Uterus (tissue), 2 donors: Measurements from ENCODE around the gene HMGXB3.
"Not testable (repeated sequence)": the region's sequence is repeated elsewhere in the genome, so short reads cannot be mapped to it uniquely, and the experiment has no call there.

Experiments used
- POLR2A ChIP-seq, 2 donors: fragments of 450-650 bp; IDR thresholded peaks; one replicate each; pipeline ENCODE4 v1.6.1; 2016; ENCODE audit warnings: antibody characterized with exemption in 2 of 2, mild to moderate bottlenecking in 1 of 2, moderate library complexity in 1 of 2
- TF ChIP-seq, protein P1 (sequence below), 4 experiments: fragments of 200-600 bp in 2 of 4; fragments of 450-650 bp in 2 of 4; sonication (generic) in 2 of 4; IDR thresholded peaks; one replicate each; pipeline ENCODE4 v1.5.1; 2016 to 2019; ENCODE audit warnings: antibody characterized with exemption in 4 of 4, mild to moderate bottlenecking in 2 of 4, moderate library complexity in 1 of 4

DNA sequence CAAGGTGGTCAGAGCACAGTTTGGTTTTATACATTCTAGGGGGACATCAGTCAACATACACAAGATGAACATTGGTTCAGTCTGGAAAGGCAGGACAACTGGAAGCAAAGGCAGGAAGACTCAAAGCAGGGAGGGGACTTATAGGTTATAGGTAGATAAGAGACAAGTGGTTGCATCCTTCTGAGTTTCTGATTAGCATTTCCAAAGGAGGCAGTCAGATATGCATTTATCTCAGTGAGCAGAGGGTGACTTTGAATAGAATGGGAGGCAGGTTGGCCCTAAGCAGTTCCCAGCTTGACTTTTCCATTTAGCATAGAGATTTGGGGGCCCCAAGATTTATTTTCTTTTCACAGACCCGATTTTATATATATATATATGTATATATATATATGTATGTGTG lies 27.5 kb downstream of the HMGXB3 start:
- TF ChIP-seq POLR2A (IDR thresholded peaks at IDR 0.05): not testable (repeated sequence)
- TF ChIP-seq, protein P1, sequence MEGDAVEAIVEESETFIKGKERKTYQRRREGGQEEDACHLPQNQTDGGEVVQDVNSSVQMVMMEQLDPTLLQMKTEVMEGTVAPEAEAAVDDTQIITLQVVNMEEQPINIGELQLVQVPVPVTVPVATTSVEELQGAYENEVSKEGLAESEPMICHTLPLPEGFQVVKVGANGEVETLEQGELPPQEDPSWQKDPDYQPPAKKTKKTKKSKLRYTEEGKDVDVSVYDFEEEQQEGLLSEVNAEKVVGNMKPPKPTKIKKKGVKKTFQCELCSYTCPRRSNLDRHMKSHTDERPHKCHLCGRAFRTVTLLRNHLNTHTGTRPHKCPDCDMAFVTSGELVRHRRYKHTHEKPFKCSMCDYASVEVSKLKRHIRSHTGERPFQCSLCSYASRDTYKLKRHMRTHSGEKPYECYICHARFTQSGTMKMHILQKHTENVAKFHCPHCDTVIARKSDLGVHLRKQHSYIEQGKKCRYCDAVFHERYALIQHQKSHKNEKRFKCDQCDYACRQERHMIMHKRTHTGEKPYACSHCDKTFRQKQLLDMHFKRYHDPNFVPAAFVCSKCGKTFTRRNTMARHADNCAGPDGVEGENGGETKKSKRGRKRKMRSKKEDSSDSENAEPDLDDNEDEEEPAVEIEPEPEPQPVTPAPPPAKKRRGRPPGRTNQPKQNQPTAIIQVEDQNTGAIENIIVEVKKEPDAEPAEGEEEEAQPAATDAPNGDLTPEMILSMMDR (IDR thresholded peaks at IDR 0.05): not testable (repeated sequence)
